Mesendoderm (in vitro differentiated cells): ENCODE results near the gene BICRA.
A peak's percentile ranks its signal among the peaks of the same experiment; 100 is the strongest.

Experiments
- DNase-seq: peaks from one replicate; pipeline ENCODE4 v3.0.0; 2013
- H2AK5ac ChIP-seq: 2 replicates; pipeline ENCODE4 v1.6.1; 2013; ENCODE audit warnings: low read length, inconsistent platforms
- H2BK120ac ChIP-seq: 2 replicates; pipeline ENCODE4 v1.6.1; 2013; ENCODE audit warnings: low read depth, mild to moderate bottlenecking, low read length, moderate library complexity, mixed read lengths
- H2BK15ac ChIP-seq: replicated peaks from 2 replicates; pipeline ENCODE4 v1.6.1; 2013; ENCODE audit warnings: low read depth, mild to moderate bottlenecking, moderate library complexity
- H2BK5ac ChIP-seq: 2 replicates; pipeline ENCODE4 v1.6.1; 2013; ENCODE audit warnings: low read length, inconsistent platforms
- H3K18ac ChIP-seq: 2 replicates; pipeline ENCODE4 v1.6.1; 2013; ENCODE audit warnings: mild to moderate bottlenecking, low read length, mixed read lengths
- H3K23ac ChIP-seq: one replicate; pipeline ENCODE4 v1.6.1; 2013; ENCODE audit warnings: low read length
- H3K27ac ChIP-seq: 2 replicates; pipeline ENCODE4 v1.5.1; 2013; ENCODE audit warnings: low read depth, mild to moderate bottlenecking, inconsistent platforms, low read length, moderate library complexity
- H3K27me3 ChIP-seq: 2 replicates; pipeline ENCODE4 v1.6.1; 2013; ENCODE audit warnings: low read length, control low read depth, mild to moderate bottlenecking, inconsistent platforms; ENCODE audit not compliant: insufficient read depth, poor library complexity
- H3K36me3 ChIP-seq: 2 replicates; pipeline ENCODE4 v1.6.1; 2013; ENCODE audit warnings: low read length, inconsistent platforms; ENCODE audit not compliant: control insufficient read depth, insufficient read depth
- H3K4ac ChIP-seq: one replicate; pipeline ENCODE4 v1.6.1; 2013; ENCODE audit warnings: low read depth, mild to moderate bottlenecking, low read length, moderate library complexity
- H3K4me1 ChIP-seq: 2 replicates; pipeline ENCODE4 v1.6.1; 2013; ENCODE audit warnings: low read depth, low read length, inconsistent platforms; ENCODE audit not compliant: control insufficient read depth
- H3K4me2 ChIP-seq: 2 replicates; pipeline ENCODE4 v1.6.1; 2013; ENCODE audit warnings: low read length
- H3K4me3 ChIP-seq: 2 replicates; pipeline ENCODE4 v1.5.1; 2013; ENCODE audit warnings: mild to moderate bottlenecking, low read length
- H3K56ac ChIP-seq: one replicate; pipeline ENCODE4 v1.6.1; 2013; ENCODE audit warnings: low read length
- H3K79me1 ChIP-seq: 2 replicates; pipeline ENCODE4 v1.6.1; 2013; ENCODE audit warnings: low read length, inconsistent platforms
- H3K79me2 ChIP-seq: 2 replicates; pipeline ENCODE4 v1.6.1; 2013; ENCODE audit warnings: mild to moderate bottlenecking, low read length; ENCODE audit not compliant: control insufficient read depth, insufficient read depth
- H3K9ac ChIP-seq: 2 replicates; pipeline ENCODE4 v1.6.1; 2013; ENCODE audit warnings: low read length, inconsistent platforms
- H4K5ac ChIP-seq: one replicate; pipeline ENCODE4 v1.6.1; 2013; ENCODE audit warnings: low read length
- H4K8ac ChIP-seq: one replicate; pipeline ENCODE4 v1.6.1; 2013; ENCODE audit warnings: low read depth, mild to moderate bottlenecking, control low read depth, low read length, moderate library complexity
- WGBS: extraction: QIAGEN DNeasy Blood & Tissue Kit; methylation state at CpG from one replicate; pipeline ENCODE4 v1.1.7; 2013; ENCODE audit warnings: low lambda C conversion rate, missing lambda C conversion rate; ENCODE audit not compliant: insufficient coverage; ENCODE audit errors: extremely low coverage; 5-methylcytosine and 5-hydroxymethylcytosine counted together

The BICRA gene

GRCh38 chr19:47719047-47719859 lies 110.3 kb downstream of the BICRA start:
- H4K5ac ChIP-seq, result no peak overlapping the region
- no peak overlapping the region for H3K27ac ChIP-seq
- H3K23ac ChIP-seq, result no peak overlapping the region
- H3K4me1 ChIP-seq, result no peaks in the 10 kb centered on the region
- H3K4me2 ChIP-seq, result no peak overlapping the region
- no peaks in the 10 kb centered on the region for H3K27me3 ChIP-seq
- H3K4me3 ChIP-seq, result no peak overlapping the region
- H2BK5ac ChIP-seq, result no peak overlapping the region
- H2BK15ac ChIP-seq, result no peak overlapping the region
- H3K79me2 ChIP-seq, result no peaks in the 10 kb centered on the region
- H3K56ac ChIP-seq, result peak overlapping the region; percentile 60
- no peak overlapping the region for H4K8ac ChIP-seq
- DNase-seq, result no peak
- no peak overlapping the region for H2BK120ac ChIP-seq
- no peak overlapping the region for H2AK5ac ChIP-seq
- no peaks in the 10 kb centered on the region for H3K36me3 ChIP-seq
- no peak overlapping the region for H3K18ac ChIP-seq
- H3K9ac ChIP-seq, result no peak overlapping the region
- no peak overlapping the region for H3K4ac ChIP-seq
- WGBS, result no CpG with 5 or more reads among the region's 26 CpGs
- H3K79me1 ChIP-seq, result no peaks in the 10 kb centered on the region

GRCh38 chr19:47720669-47721422 lies 111.9 kb downstream of the BICRA start:
- Histone ChIP-seq H2BK5ac (no peak overlapping the region), H3K9ac (no peak overlapping the region), H3K79me2 (no peaks in the 10 kb centered on the region), H2BK15ac (no peak overlapping the region), H3K4ac (no peak overlapping the region), H2AK5ac (no peak overlapping the region), H3K18ac (no peak overlapping the region), H3K4me2 (no peak overlapping the region), H2BK120ac (no peak overlapping the region), H4K8ac (no peak overlapping the region), H3K4me1 (no peaks in the 10 kb centered on the region), H3K27me3 (no peaks in the 10 kb centered on the region), H3K27ac (no peak overlapping the region), H3K23ac (no peak overlapping the region), H3K56ac (no peak overlapping the region), H4K5ac (no peak overlapping the region), H3K36me3 (no peaks in the 10 kb centered on the region), H3K79me1 (no peaks in the 10 kb centered on the region), H3K4me3 (no peak overlapping the region)
- no CpG with 5 or more reads among the region's 14 CpGs for WGBS
- DNase-seq, result no peak

GRCh38 chr19:47723581-47723940 lies 114.6 kb downstream of the BICRA start:
- no peaks in the 10 kb centered on the region for H3K36me3 ChIP-seq
- peak; percentile 42 for DNase-seq
- no peak overlapping the region for H2BK120ac ChIP-seq
- no peaks in the 10 kb centered on the region for H3K4me1 ChIP-seq
- no peak overlapping the region for H3K27ac ChIP-seq
- H2AK5ac ChIP-seq, result no peak overlapping the region
- no peak overlapping the region for H3K4ac ChIP-seq
- H3K4me3 ChIP-seq, result no peak overlapping the region
- H3K27me3 ChIP-seq, result no peaks in the 10 kb centered on the region
- no peak overlapping the region for H2BK5ac ChIP-seq
- no peak overlapping the region for H3K56ac ChIP-seq
- H3K79me2 ChIP-seq, result no peaks in the 10 kb centered on the region
- H3K9ac ChIP-seq, result no peak overlapping the region
- H3K4me2 ChIP-seq, result no peak overlapping the region
- WGBS, result no CpG with 5 or more reads among the region's 7 CpGs
- H3K23ac ChIP-seq, result no peak overlapping the region
- no peaks in the 10 kb centered on the region for H3K79me1 ChIP-seq
- no peak overlapping the region for H4K5ac ChIP-seq
- H3K18ac ChIP-seq, result no peak overlapping the region
- no peak overlapping the region for H2BK15ac ChIP-seq
- H4K8ac ChIP-seq, result no peak overlapping the region

- no peak overlapping the region for H2BK5ac ChIP-seq
- no peak overlapping the region for H3K4ac ChIP-seq
- DNase-seq, result no peak
- no peaks in the 10 kb centered on the region for H3K36me3 ChIP-seq
- no peak overlapping the region for H4K5ac ChIP-seq
- no peak overlapping the region for H3K9ac ChIP-seq
- H3K4me2 ChIP-seq, result no peak overlapping the region
- H3K4me3 ChIP-seq, result no peak overlapping the region
- no peaks in the 10 kb centered on the region for H3K79me1 ChIP-seq
- H3K27ac ChIP-seq, result no peak overlapping the region
- H2BK15ac ChIP-seq, result no peak overlapping the region
- peaks cover 3% of the 10 kb centered on the region for H3K4me1 ChIP-seq
- no peaks in the 10 kb centered on the region for H3K27me3 ChIP-seq
- H2AK5ac ChIP-seq, result no peak overlapping the region
- no peak overlapping the region for H3K23ac ChIP-seq
- WGBS, result no CpG with 5 or more reads among the region's 48 CpGs
- no peak overlapping the region for H3K18ac ChIP-seq
- H2BK120ac ChIP-seq, result no peak overlapping the region
- H3K79me2 ChIP-seq, result no peaks in the 10 kb centered on the region
- H4K8ac ChIP-seq, result no peak overlapping the region
- H3K56ac ChIP-seq, result no peak overlapping the region
Measured at GRCh38 chr19:47725759-47726401, 116.9 kb downstream of the BICRA start.

GRCh38 chr19:47726467-47726866 lies 117.5 kb downstream of the BICRA start:
- Histone ChIP-seq H4K8ac (no peak overlapping the region), H3K27me3 (no peaks in the 10 kb centered on the region), H3K4ac (no peak overlapping the region), H2AK5ac (no peak overlapping the region), H3K9ac (no peak overlapping the region), H3K4me2 (no peak overlapping the region), H3K27ac (no peak overlapping the region), H3K4me1 (peaks cover 3% of the 10 kb centered on the region), H3K23ac (no peak overlapping the region), H3K79me2 (no peaks in the 10 kb centered on the region), H3K18ac (no peak overlapping the region), H3K79me1 (no peaks in the 10 kb centered on the region), H2BK120ac (no peak overlapping the region), H4K5ac (no peak overlapping the region), H3K4me3 (no peak overlapping the region), H2BK5ac (no peak overlapping the region), H2BK15ac (no peak overlapping the region), H3K56ac (no peak overlapping the region), H3K36me3 (no peaks in the 10 kb centered on the region)
- no peak for DNase-seq
- WGBS, result no CpG with 5 or more reads among the region's 4 CpGs
